CD4-positive, alpha-beta T cell (primary cell): ENCODE results near the gene AGAP1. TPM values are rescaled to one million over a fixed set of nuclear protein-coding genes. Genes with fewer than 3 reads are reported as not detected.

Source experiments
- ATAC-seq: fragments of 200-7000 bp; cut with Tn5 transposase; one replicate; pipeline ENCODE4 v1.10.0; 2022; ENCODE audit warnings: mild to moderate bottlenecking; ENCODE audit not compliant: poor library complexity
- CTCF ChIA-PET: fragments of 350-600 bp; sonication (Branson Sonifier 250); formaldehyde crosslinking; loops from one replicate; lab custom pipeline; 2021; ENCODE audit warnings: antibody characterized with exemption, inconsistent platforms; lab: Charles Lee
- POLR2A ChIA-PET: fragments of 350-600 bp; sonication (Branson Sonifier 250); formaldehyde crosslinking; loops from one replicate; lab custom pipeline; 2021; ENCODE audit warnings: antibody characterized with exemption, inconsistent platforms; lab: Charles Lee
- DNase-seq, 14 experiments: peaks; one replicate each; pipeline ENCODE4 v3.0.0-alpha.2; 2013 to 2020; ENCODE audit warnings: mixed read lengths in 2 of 14
- H3K27ac ChIP-seq, 2 donors: one replicate each; pipeline versions ENCODE4 v1.5.1 to v1.7.0; 2013; ENCODE audit warnings: low read length in 2 of 2, low read depth in 1 of 2, mild to moderate bottlenecking in 1 of 2
- H3K27me3 ChIP-seq, 2 experiments: 1 replicate in 1 of 2; 2 replicates in 1 of 2; pipeline versions ENCODE4 v1.6.1 to v1.7.0; 2013; ENCODE audit warnings: low read length in 2 of 2, control low read depth in 1 of 2, mild to moderate bottlenecking in 1 of 2, moderate library complexity in 1 of 2; ENCODE audit not compliant: insufficient read depth in 2 of 2, control insufficient read depth in 1 of 2
- H3K36me3 ChIP-seq: one replicate; pipeline ENCODE4 v1.6.1; 2013; ENCODE audit warnings: low read length, control low read depth; ENCODE audit not compliant: insufficient read depth
- H3K4me1 ChIP-seq: one replicate; pipeline ENCODE4 v1.6.1; 2013; ENCODE audit warnings: low read length, control low read depth; ENCODE audit not compliant: insufficient read depth
- H3K4me3 ChIP-seq: one replicate; pipeline ENCODE4 v1.5.1; 2013; ENCODE audit warnings: mild to moderate bottlenecking, low read length, moderate library complexity
- H3K9me3 ChIP-seq, 2 experiments: 1 replicate in 1 of 2; 2 replicates in 1 of 2; pipeline versions ENCODE4 v1.6.1 to v1.7.0; 2013; ENCODE audit warnings: low read length in 2 of 2, mild to moderate bottlenecking in 2 of 2, control low read depth in 1 of 2, moderate library complexity in 1 of 2; ENCODE audit not compliant: control insufficient read depth in 1 of 2, insufficient read depth in 1 of 2
- H3K27ac Mint-ChIP-seq: one replicate; pipeline ENCODE4 v1.8.0; 2020; ENCODE audit warnings: mixed read lengths
- H3K27me3 Mint-ChIP-seq: one replicate; pipeline ENCODE4 v1.8.0; 2021; ENCODE audit warnings: mixed read lengths
- H3K36me3 Mint-ChIP-seq: one replicate; pipeline ENCODE4 v1.8.0; 2021; ENCODE audit warnings: low read depth, mixed read lengths
- H3K4me1 Mint-ChIP-seq: one replicate; pipeline ENCODE4 v1.8.0; 2021; ENCODE audit warnings: low read depth, mixed read lengths
- H3K4me3 Mint-ChIP-seq: one replicate; pipeline ENCODE4 v1.8.0; 2020; ENCODE audit warnings: mild to moderate bottlenecking, mixed read lengths
- H3K9me3 Mint-ChIP-seq: one replicate; pipeline ENCODE4 v1.8.0; 2020; ENCODE audit warnings: mixed read lengths
- CTCF ChIP-seq: fragments of 200-600 bp; IDR thresholded peaks from one replicate; pipeline ENCODE4 v1.8.0; 2022; ENCODE audit warnings: antibody characterized with exemption, mild to moderate bottlenecking
- intact Hi-C, 2 experiments: fragments of 100-400 bp; cut with DNase I in 1 of 2; cut with micrococcal nuclease in 1 of 2; formaldehyde crosslinking; loops; one replicate each; pipeline versions ENCODE4 v1.15.1 to v1.9.0; 2023 to 2025; cut with DNase I, micrococcal nuclease
- total RNA-seq, 174 experiments: library from RNA in 2 of 174; stranded (reverse) in 2 of 174; gene quantifications; one replicate each; pipeline ENCODE4 v1.2.3 and lab custom pipeline; 2021 to 2026

The AGAP1 gene
- total RNA-seq, 2 experiments from 2014 or later = 2.6 to 3.1 TPM

- CTCF ChIA-PET = no interaction called here
- no peaks in the 10 kb centered on the region for H3K9me3 Mint-ChIP-seq
- H3K27me3 ChIP-seq = no peaks in the 10 kb centered on the region
- H3K27ac ChIP-seq = no peak overlapping the region
- H3K36me3 ChIP-seq = no peaks in the 10 kb centered on the region
- H3K27ac Mint-ChIP-seq = no peak overlapping the region
- H3K4me3 Mint-ChIP-seq = no peak overlapping the region
- no peaks in the 10 kb centered on the region for H3K36me3 Mint-ChIP-seq
- DNase-seq (no peak), ATAC-seq (no peak)
- intact Hi-C loops = no loop called here
- no peaks in the 10 kb centered on the region for H3K4me1 ChIP-seq
- H3K9me3 ChIP-seq = no peaks in the 10 kb centered on the region
- H3K27me3 Mint-ChIP-seq = peaks cover 4% of the 10 kb centered on the region
- H3K4me1 Mint-ChIP-seq = no peaks in the 10 kb centered on the region
- no peak for TF ChIP-seq CTCF
- POLR2A ChIA-PET = no interaction called here
- H3K4me3 ChIP-seq = no peak overlapping the region
Observed at GRCh38 chr2:235897992-235898391, 404.1 kb downstream of the AGAP1 start.

GRCh38 chr2:235898766-235899165 is 404.9 kb downstream of the AGAP1 start:
- Mint-ChIP-seq H3K27me3 (peaks cover 10% of the 10 kb centered on the region), H3K36me3 (no peaks in the 10 kb centered on the region), H3K9me3 (no peaks in the 10 kb centered on the region), H3K4me1 (no peaks in the 10 kb centered on the region), H3K27ac (no peak overlapping the region), H3K4me3 (no peak overlapping the region)
- ChIA-PET POLR2A (no interaction called here), CTCF (no interaction called here)
- no peaks in the 10 kb centered on the region for H3K27me3 ChIP-seq
- H3K36me3 ChIP-seq = no peaks in the 10 kb centered on the region
- ATAC-seq (no peak), DNase-seq (no peak)
- peaks cover 0 to 1% of the 10 kb centered on the region in 2 experiments for H3K9me3 ChIP-seq
- H3K4me1 ChIP-seq = no peaks in the 10 kb centered on the region
- no peak overlapping the region for H3K27ac ChIP-seq
- no peak for TF ChIP-seq CTCF
- intact Hi-C loops = no loop called here
- no peak overlapping the region for H3K4me3 ChIP-seq

GRCh38 chr2:235900631-235901030 is 406.8 kb downstream of the AGAP1 start:
- no peak for TF ChIP-seq CTCF
- no peaks in the 10 kb centered on the region for H3K9me3 Mint-ChIP-seq
- no peaks in the 10 kb centered on the region for H3K4me1 Mint-ChIP-seq
- no peak overlapping the region for H3K4me3 ChIP-seq
- H3K27me3 Mint-ChIP-seq = peaks cover 13% of the 10 kb centered on the region
- no peak overlapping the region for H3K27ac Mint-ChIP-seq
- POLR2A ChIA-PET = no interaction called here
- peaks cover 0 to 7% of the 10 kb centered on the region in 2 experiments for H3K9me3 ChIP-seq
- no peak overlapping the region for H3K4me3 Mint-ChIP-seq
- CTCF ChIA-PET = no interaction called here
- ATAC-seq = no peak
- no peaks in the 10 kb centered on the region for H3K36me3 ChIP-seq
- no peaks in the 10 kb centered on the region for H3K4me1 ChIP-seq
- no peaks in the 10 kb centered on the region for H3K36me3 Mint-ChIP-seq
- H3K27me3 ChIP-seq = no peaks in the 10 kb centered on the region
- DNase-seq = no peak
- intact Hi-C loops = no loop called here
- no peak overlapping the region for H3K27ac ChIP-seq
